Uterus (tissue), 2 donors: ENCODE measurements around the gene DOCK4.

ENCODE experiments used
- POLR2A ChIP-seq, 2 donors: fragments of 450-650 bp; IDR thresholded peaks; one replicate each; pipeline ENCODE4 v1.6.1; 2016; ENCODE audit warnings: antibody characterized with exemption in 2 of 2, mild to moderate bottlenecking in 1 of 2, moderate library complexity in 1 of 2
- TF ChIP-seq, protein P1 (sequence below), 4 experiments: fragments of 200-600 bp in 2 of 4; fragments of 450-650 bp in 2 of 4; sonication (generic) in 2 of 4; IDR thresholded peaks; one replicate each; pipeline ENCODE4 v1.5.1; 2016 to 2019; ENCODE audit warnings: antibody characterized with exemption in 4 of 4, mild to moderate bottlenecking in 2 of 4, moderate library complexity in 1 of 4

DNA sequence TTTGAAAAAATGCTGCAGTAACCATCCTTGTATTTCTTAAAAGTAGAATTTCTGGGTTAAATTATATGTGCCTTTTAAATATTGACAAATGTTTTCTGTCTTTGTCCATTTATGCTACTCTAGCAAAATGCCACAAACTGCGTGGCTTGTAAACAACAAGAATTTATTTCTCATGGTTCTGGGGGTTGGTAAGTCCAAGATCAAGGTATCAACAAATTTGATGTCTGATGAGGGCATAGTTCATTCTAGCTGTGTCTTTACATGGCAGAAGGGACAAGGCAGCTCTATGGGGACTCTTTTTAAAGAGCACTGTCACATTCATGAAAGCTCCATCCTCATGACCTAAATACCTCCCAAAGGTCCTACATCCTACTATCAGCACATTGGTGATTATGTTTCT, 27.9 kb upstream of the DOCK4 start:
- TF ChIP-seq, protein P1, sequence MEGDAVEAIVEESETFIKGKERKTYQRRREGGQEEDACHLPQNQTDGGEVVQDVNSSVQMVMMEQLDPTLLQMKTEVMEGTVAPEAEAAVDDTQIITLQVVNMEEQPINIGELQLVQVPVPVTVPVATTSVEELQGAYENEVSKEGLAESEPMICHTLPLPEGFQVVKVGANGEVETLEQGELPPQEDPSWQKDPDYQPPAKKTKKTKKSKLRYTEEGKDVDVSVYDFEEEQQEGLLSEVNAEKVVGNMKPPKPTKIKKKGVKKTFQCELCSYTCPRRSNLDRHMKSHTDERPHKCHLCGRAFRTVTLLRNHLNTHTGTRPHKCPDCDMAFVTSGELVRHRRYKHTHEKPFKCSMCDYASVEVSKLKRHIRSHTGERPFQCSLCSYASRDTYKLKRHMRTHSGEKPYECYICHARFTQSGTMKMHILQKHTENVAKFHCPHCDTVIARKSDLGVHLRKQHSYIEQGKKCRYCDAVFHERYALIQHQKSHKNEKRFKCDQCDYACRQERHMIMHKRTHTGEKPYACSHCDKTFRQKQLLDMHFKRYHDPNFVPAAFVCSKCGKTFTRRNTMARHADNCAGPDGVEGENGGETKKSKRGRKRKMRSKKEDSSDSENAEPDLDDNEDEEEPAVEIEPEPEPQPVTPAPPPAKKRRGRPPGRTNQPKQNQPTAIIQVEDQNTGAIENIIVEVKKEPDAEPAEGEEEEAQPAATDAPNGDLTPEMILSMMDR (IDR thresholded peaks at IDR 0.05), result no peak
- TF ChIP-seq POLR2A (IDR thresholded peaks at IDR 0.05), result no peak
